Gastrocnemius medialis (tissue), 4 donors: ENCODE data around the gene ARHGEF10L. TPM values are rescaled to one million over a fixed set of nuclear protein-coding genes. Genes with fewer than 3 reads are reported as not detected.

Experiments used
- ATAC-seq, 2 donors: fragments of 150-250 bp; one replicate each; pipeline ENCODE4 v1.9.1; 2016
- DNase-seq, 2 donors: peaks; one replicate each; pipeline ENCODE4 v3.0.0-alpha.2; 2019
- H3K27ac ChIP-seq, 4 donors: fragments of 200-600 bp; sonication (generic); 1 replicate in 1 of 4; 2 replicates in 3 of 4; pipeline ENCODE4 v1.5.1; 2016 to 2018; ENCODE audit warnings: mild to moderate bottlenecking in 2 of 4, moderate library complexity in 1 of 4
- H3K27me3 ChIP-seq, 3 donors: fragments of 200-600 bp; sonication (generic) in 2 of 3; 1 replicate in 1 of 3; 2 replicates in 2 of 3; pipeline versions ENCODE4 v1.5.1 to v1.6.0; 2016 to 2019; ENCODE audit warnings: mild to moderate bottlenecking in 1 of 3, moderate library complexity in 1 of 3
- H3K36me3 ChIP-seq, 2 donors: fragments of 200-600 bp; sonication (generic) in 1 of 2; one replicate each; pipeline ENCODE4 v1.5.1; 2017 to 2018
- H3K4me1 ChIP-seq, 2 donors: fragments of 200-600 bp; sonication (generic) in 1 of 2; one replicate each; pipeline ENCODE4 v1.5.1; 2016 to 2017; ENCODE audit warnings: mild to moderate bottlenecking in 2 of 2
- H3K4me3 ChIP-seq, 4 donors: fragments of 200-600 bp; sonication (generic) in 3 of 4; 1 replicate in 1 of 4; 2 replicates in 3 of 4; pipeline ENCODE4 v1.5.1; 2016 to 2019; ENCODE audit warnings: mild to moderate bottlenecking in 2 of 4
- H3K9me3 ChIP-seq, 3 donors: fragments of 200-600 bp; sonication (generic) in 2 of 3; 1 replicate in 1 of 3; 2 replicates in 2 of 3; pipeline ENCODE4 v1.5.1; 2016 to 2019
- CTCF ChIP-seq, 5 experiments: fragments of 450-650 bp in 3 of 5; fragments of 200-600 bp in 2 of 5; sonication (generic) in 2 of 5; IDR thresholded peaks in 4 of 5; conservative IDR thresholded peaks in 1 of 5; 1 replicate in 4 of 5; 2 replicates in 1 of 5; pipeline ENCODE4 v1.5.1; 2016 to 2019; ENCODE audit warnings: antibody characterized with exemption in 5 of 5, mild to moderate bottlenecking in 3 of 5, moderate library complexity in 3 of 5
- POLR2A ChIP-seq, 2 donors: fragments of 450-650 bp; IDR thresholded peaks; one replicate each; pipeline ENCODE4 v1.6.1; 2017; ENCODE audit warnings: antibody characterized with exemption in 2 of 2, mild to moderate bottlenecking in 2 of 2, moderate library complexity in 2 of 2
- in situ Hi-C, 4 donors: fragments of 200-750 bp; cut with MboI; loops; one replicate each; pipeline versions ENCODE4 v1.15.0 to v1.8.0; 2017; ENCODE audit warnings: low sequenced_read_pairs in 4 of 4
- intact Hi-C: fragments of 100-400 bp; cut with DNase I; formaldehyde crosslinking; loops from one replicate; pipeline ENCODE4 v1.15.1; 2023; ENCODE audit warnings: low total_unique reads
- total RNA-seq, 4 donors: library from RNA; depleted of rRNA; stranded (reverse); fragments of >200 nt; gene quantifications; one replicate each; pipeline versions ENCODE4 v1.1.0 to v1.2.3, GENCODE V29; 2016

ARHGEF10L gene
- total RNA-seq, 4 donors from 2014 or later: 21.2 to 111 (median 73.8) TPM

GRCh38 chr1:17565461-17566252, 26.2 kb downstream of the ARHGEF10L start:
- Histone ChIP-seq H3K4me3 (no peak overlapping the region), H3K9me3 (no peaks in the 10 kb centered on the region), H3K36me3 (no peaks in the 10 kb centered on the region), H3K4me1 (peaks cover 67 to 79% of the 10 kb centered on the region in 2 donors), H3K27ac (peak overlapping the region; percentile 80 to 90 (median 86)), H3K27me3 (no peaks in the 10 kb centered on the region)
- TF ChIP-seq CTCF (IDR thresholded peaks at IDR 0.05 in 4 of 5, conservative IDR thresholded peaks at IDR 0.05 in 1 of 5): no peak
- no peak for TF ChIP-seq POLR2A (IDR thresholded peaks at IDR 0.05)
- ATAC-seq (no peak), DNase-seq (no peak)
- in situ Hi-C loops: no loop called here
- intact Hi-C loops: no loop called here

GRCh38 chr1:17566417-17566816, 26.9 kb downstream of the ARHGEF10L start:
- Histone ChIP-seq H3K27me3 (no peaks in the 10 kb centered on the region), H3K27ac (peak overlapping the region in 2 of 4 donors; percentile 85 to 90), H3K4me1 (peaks cover 62 to 74% of the 10 kb centered on the region in 2 donors), H3K4me3 (no peak overlapping the region), H3K36me3 (no peaks in the 10 kb centered on the region), H3K9me3 (no peaks in the 10 kb centered on the region)
- intact Hi-C loops (no loop called here), in situ Hi-C loops (no loop called here)
- DNase-seq (no peak), ATAC-seq (no peak)
- TF ChIP-seq POLR2A (IDR thresholded peaks at IDR 0.05) (no peak), CTCF (IDR thresholded peaks at IDR 0.05 in 4 of 5, conservative IDR thresholded peaks at IDR 0.05 in 1 of 5) (no peak)

- DNase-seq: no peak
- no peak overlapping the region for H3K4me3 ChIP-seq
- intact Hi-C loops: no loop called here
- TF ChIP-seq POLR2A (IDR thresholded peaks at IDR 0.05) (no peak), CTCF (IDR thresholded peaks at IDR 0.05 in 4 of 5, conservative IDR thresholded peaks at IDR 0.05 in 1 of 5) (no peak)
- H3K36me3 ChIP-seq: no peaks in the 10 kb centered on the region
- in situ Hi-C loops: no loop called here
- peak overlapping the region in 2 of 4 donors; percentile 16 to 85 for H3K27ac ChIP-seq
- peaks cover 58 to 69% of the 10 kb centered on the region in 2 donors for H3K4me1 ChIP-seq
- H3K27me3 ChIP-seq: no peaks in the 10 kb centered on the region
- no peak for ATAC-seq
- no peaks in the 10 kb centered on the region for H3K9me3 ChIP-seq
Observed at GRCh38 chr1:17566892-17567291, 27.4 kb downstream of the ARHGEF10L start.

GRCh38 chr1:17567582-17567981, 28.1 kb downstream of the ARHGEF10L start:
- intact Hi-C loops (no loop called here), in situ Hi-C loops (no loop called here)
- ATAC-seq: no peak
- Histone ChIP-seq H3K36me3 (no peaks in the 10 kb centered on the region), H3K9me3 (no peaks in the 10 kb centered on the region), H3K27ac (peak overlapping the region; percentile 79 to 91 (median 87)), H3K4me3 (no peak overlapping the region), H3K27me3 (no peaks in the 10 kb centered on the region), H3K4me1 (peaks cover 53 to 64% of the 10 kb centered on the region in 2 donors)
- DNase-seq: no peak
- TF ChIP-seq CTCF (IDR thresholded peaks at IDR 0.05 in 4 of 5, conservative IDR thresholded peaks at IDR 0.05 in 1 of 5) (no peak), POLR2A (IDR thresholded peaks at IDR 0.05) (no peak)
